NT2/D1 (cell line): ENCODE data around the gene ANTXR2.

ENCODE experiments used
- SUZ12 ChIP-seq: IDR thresholded peaks from 2 replicates; pipeline ENCODE4 v1.6.1; 2011; ENCODE audit not compliant: insufficient read length, insufficient read depth; ENCODE audit errors: extremely low read depth
- YY1 ChIP-seq: IDR thresholded peaks from 2 replicates; pipeline ENCODE4 v1.6.1; 2011; ENCODE audit not compliant: insufficient read length, insufficient read depth
- ZNF274 ChIP-seq: IDR thresholded peaks from 2 replicates; pipeline ENCODE4 v1.6.1; 2011; ENCODE audit warnings: mild to moderate bottlenecking, low read depth, low read length

GRCh38 chr4:79851625-79852304 lies 221.3 kb downstream of the ANTXR2 start:
- TF ChIP-seq SUZ12, result no peak
- TF ChIP-seq YY1, result no peak
- TF ChIP-seq ZNF274, result no peak
